Activated naive CD4-positive, alpha-beta T cell treated with anti-CD3 and anti-CD28 coated beads, Interleukin-2, amount 50 U/mL, for 72 hours (primary cell): ENCODE results near the gene YJU2. TPM values are rescaled to one million over a fixed set of nuclear protein-coding genes. Genes with fewer than 3 reads are reported as not detected.
"Not testable (repeated sequence)": the region's sequence is repeated elsewhere in the genome, so short reads cannot be mapped to it uniquely, and the experiment has no call there.

Experiments
- ATAC-seq, 2 donors: fragments of 150-1000 bp; cut with Tn5 transposase; 2 replicates each; pipeline ENCODE4 v1.10.0; 2021; ENCODE audit warnings: mild to moderate bottlenecking in 2 of 2, moderate library complexity in 2 of 2
- DNase-seq, 2 donors: peaks; one replicate each; pipeline ENCODE4 v3.0.0; 2021 to 2022; ENCODE audit warnings: low spot score in 2 of 2
- H3K27ac Mint-ChIP-seq, 2 donors: one replicate each; pipeline ENCODE4 v1.8.0; 2022; ENCODE audit warnings: mild to moderate bottlenecking in 2 of 2, mixed read lengths in 2 of 2
- H3K36me3 Mint-ChIP-seq, 2 donors: one replicate each; pipeline ENCODE4 v1.8.0; 2022; ENCODE audit warnings: mixed read lengths in 2 of 2
- H3K9me3 Mint-ChIP-seq, 2 donors: one replicate each; pipeline ENCODE4 v1.8.0; 2022; ENCODE audit warnings: mixed read lengths in 2 of 2
- total RNA-seq, 2 donors: library from RNA; stranded (reverse); gene quantifications; one replicate each; pipeline ENCODE4 v1.2.3, GENCODE V29; 2022

The YJU2 gene
- total RNA-seq, 2 donors from 2014 or later = 22.7 to 28.0 TPM

- not testable (repeated sequence) for DNase-seq, ATAC-seq, H3K9me3 Mint-ChIP-seq
- peak overlapping the region; percentile 98 to 99 for H3K27ac Mint-ChIP-seq
- peaks cover 25 to 28% of the 10 kb centered on the region in 2 donors for H3K36me3 Mint-ChIP-seq
Observed at GRCh38 chr19:4245938-4246337, 942 bp upstream of the YJU2 start.

GRCh38 chr19:4256563-4256962 is 9.7 kb downstream of the YJU2 start:
- Mint-ChIP-seq H3K27ac (no peak overlapping the region), H3K9me3 (peaks cover 0 to 7% of the 10 kb centered on the region in 2 donors), H3K36me3 (peaks cover 20 to 33% of the 10 kb centered on the region in 2 donors)
- DNase-seq = no peak
- ATAC-seq = peak in 1 of 2 donors; percentile 37

DNA sequence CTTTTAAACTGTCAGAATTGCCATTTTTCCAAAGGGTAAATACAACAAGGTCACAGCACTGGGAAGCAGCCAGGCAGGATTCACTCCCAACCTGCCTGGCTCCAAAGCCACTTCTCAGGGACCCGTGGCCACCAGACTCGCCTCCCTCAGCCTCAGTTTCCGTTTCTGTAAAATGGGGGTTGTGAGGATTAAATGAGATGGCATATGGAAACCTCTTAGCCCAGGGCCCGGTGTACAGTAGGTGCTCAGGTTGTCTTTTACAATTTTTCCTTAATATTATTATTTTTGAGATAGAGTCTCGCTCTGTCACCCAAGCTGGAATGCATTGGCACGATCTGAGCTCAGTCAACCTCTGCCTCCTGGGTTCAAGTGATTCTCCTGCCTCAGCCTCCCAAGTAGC is 10.1 kb downstream of the YJU2 start:
- H3K36me3 Mint-ChIP-seq = peaks cover 20 to 33% of the 10 kb centered on the region in 2 donors
- ATAC-seq (no peak), DNase-seq (no peak)
- peaks cover 0 to 7% of the 10 kb centered on the region in 2 donors for H3K9me3 Mint-ChIP-seq
- H3K27ac Mint-ChIP-seq = no peak overlapping the region

- Mint-ChIP-seq H3K36me3 (peaks cover 20 to 29% of the 10 kb centered on the region in 2 donors), H3K9me3 (peaks cover 0 to 7% of the 10 kb centered on the region in 2 donors), H3K27ac (no peak overlapping the region)
- ATAC-seq = peak in 1 of 2 donors; percentile 39
- DNase-seq = no peak
Observed at GRCh38 chr19:4258181-4258580, 11.3 kb downstream of the YJU2 start.

DNA sequence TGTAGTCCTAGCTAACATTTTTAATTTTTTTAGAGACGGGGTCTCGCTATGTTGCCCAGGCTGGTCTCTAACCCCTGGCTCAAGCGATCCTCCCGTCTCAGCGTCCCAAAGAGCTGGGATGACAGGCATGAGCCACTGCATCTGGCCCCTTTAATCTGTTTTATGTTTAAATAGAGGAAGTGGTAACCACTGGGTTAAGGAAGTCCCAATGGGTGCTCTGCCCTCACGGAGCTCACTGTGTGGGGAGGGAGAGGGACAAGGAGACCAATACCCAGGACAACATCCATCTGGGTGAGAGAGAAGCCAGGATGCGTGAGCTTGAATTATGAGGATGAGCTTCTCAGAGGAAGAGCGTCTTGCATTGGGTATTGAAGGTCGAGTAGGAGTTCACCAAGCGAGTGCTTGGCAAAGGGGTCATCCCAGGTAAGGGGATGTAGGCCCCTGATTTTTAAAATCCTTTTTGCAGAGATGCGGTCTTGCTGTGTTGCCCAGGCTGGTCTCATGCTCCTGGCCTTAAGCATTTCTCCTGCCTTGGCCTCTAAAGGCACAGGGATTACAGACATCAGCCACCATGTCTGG is 13.8 kb downstream of the YJU2 start:
- peak overlapping the region in 1 of 2 donors; percentile 32 for H3K27ac Mint-ChIP-seq
- ATAC-seq (no peak), DNase-seq (no peak)
- H3K9me3 Mint-ChIP-seq = no peaks in the 10 kb centered on the region
- H3K36me3 Mint-ChIP-seq = peaks cover 10 to 13% of the 10 kb centered on the region in 2 donors

DNA sequence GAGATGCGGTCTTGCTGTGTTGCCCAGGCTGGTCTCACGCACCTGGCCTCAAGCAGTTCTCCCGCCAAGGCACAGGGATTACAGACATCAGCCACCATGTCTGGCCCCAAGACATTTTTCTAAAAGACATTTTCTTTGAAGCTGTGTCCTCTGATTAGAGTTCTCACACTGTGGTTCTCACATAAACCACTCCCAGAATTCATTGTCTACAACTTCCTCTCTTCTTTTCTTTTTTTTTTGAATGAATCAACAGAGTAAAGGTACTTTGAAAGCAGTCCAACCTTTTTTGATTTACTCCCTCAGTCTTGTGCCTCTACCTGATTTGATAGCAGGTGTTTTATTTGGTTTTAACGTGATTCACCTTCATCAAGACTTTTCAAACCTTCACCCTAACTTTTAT is 17.9 kb downstream of the YJU2 start:
- Mint-ChIP-seq H3K9me3 (no peaks in the 10 kb centered on the region), H3K27ac (peak overlapping the region; percentile 76 to 91), H3K36me3 (peaks cover 0 to 5% of the 10 kb centered on the region in 2 donors)
- DNase-seq = no peak
- no peak for ATAC-seq

DNA sequence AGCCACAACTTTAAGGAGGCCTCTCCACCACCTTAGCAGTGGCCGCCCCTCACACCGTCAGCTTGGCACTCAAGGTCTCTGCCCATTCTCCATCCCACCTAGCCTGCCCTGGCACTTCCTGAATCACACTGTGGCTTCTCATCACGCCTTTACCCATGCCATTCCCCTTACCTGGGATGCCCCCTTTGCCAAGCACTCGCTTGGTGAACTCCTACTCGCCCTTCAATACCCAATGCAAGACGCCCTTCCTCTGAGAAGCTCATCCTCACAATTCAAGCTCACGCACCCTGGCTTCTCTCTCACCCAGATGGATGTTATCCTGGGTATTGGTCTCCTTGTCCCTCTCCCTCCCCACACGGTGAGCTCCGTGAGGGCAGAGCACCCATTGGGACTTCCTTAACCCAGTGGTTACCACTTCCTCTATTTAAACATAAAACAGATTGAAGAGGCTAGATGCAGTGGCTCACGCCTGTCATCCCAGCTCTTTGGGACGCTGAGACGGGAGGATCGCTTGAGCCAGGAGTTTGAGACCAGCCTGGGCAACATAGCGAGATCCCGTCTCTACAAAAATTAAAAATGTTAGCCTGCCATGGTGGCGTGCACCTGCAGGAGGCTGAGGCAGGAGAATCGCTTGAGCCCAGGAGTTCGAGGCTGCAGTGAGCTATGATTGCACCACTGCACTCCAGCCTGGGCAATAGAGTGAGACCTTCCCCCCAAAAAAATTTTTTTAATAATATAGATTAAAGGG is 19.5 kb downstream of the YJU2 start:
- no peak for ATAC-seq
- Mint-ChIP-seq H3K36me3 (peaks cover 0 to 5% of the 10 kb centered on the region in 2 donors), H3K27ac (peak overlapping the region in 1 of 2 donors; percentile 59), H3K9me3 (no peaks in the 10 kb centered on the region)
- DNase-seq = no peak

DNA sequence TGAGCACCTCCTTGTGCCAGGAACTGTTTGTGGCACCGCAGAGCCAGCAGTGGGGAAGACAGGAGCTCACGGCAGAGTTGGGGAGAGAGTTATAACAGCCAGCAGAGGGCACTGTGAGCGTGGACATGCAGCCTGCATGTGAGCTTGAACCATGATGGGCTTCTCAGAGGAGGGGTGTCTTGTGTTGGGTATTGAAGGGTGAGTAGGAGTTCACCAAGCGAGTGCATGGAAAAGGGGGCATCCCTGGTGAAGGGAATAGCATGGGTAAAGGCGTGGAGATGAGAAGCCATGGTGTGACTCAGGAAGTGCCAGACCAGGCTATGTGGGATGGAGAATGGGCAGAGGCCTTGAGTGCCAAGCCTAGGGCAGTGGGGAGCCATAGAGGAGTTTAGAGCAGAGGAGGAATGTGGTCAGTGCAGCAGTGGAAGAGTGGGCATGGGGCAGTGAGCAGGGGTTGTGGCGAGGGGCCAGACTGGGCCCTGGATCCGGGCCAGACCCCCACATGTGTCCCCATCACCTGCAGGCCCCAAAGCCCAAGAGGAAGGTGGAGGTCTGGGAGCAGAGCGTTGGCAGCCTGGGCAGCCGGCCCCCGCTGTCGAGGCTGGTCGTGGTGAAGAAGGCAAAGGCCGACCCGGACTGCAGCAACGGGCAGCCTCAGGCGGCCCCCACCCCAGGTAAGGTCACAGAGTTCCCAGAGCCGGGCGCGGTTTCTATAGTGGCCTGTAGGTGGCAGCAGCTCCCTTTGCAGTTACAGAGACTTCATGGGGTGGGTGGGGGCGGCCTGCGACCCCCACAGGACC is 20.4 kb downstream of the YJU2 start:
- Mint-ChIP-seq H3K36me3 (peaks cover 0 to 5% of the 10 kb centered on the region in 2 donors), H3K27ac (peak overlapping the region; percentile 1 to 59), H3K9me3 (no peaks in the 10 kb centered on the region)
- DNase-seq = peak in 1 of 2 donors; percentile 78
- peak; percentile 75 to 77 for ATAC-seq

DNA sequence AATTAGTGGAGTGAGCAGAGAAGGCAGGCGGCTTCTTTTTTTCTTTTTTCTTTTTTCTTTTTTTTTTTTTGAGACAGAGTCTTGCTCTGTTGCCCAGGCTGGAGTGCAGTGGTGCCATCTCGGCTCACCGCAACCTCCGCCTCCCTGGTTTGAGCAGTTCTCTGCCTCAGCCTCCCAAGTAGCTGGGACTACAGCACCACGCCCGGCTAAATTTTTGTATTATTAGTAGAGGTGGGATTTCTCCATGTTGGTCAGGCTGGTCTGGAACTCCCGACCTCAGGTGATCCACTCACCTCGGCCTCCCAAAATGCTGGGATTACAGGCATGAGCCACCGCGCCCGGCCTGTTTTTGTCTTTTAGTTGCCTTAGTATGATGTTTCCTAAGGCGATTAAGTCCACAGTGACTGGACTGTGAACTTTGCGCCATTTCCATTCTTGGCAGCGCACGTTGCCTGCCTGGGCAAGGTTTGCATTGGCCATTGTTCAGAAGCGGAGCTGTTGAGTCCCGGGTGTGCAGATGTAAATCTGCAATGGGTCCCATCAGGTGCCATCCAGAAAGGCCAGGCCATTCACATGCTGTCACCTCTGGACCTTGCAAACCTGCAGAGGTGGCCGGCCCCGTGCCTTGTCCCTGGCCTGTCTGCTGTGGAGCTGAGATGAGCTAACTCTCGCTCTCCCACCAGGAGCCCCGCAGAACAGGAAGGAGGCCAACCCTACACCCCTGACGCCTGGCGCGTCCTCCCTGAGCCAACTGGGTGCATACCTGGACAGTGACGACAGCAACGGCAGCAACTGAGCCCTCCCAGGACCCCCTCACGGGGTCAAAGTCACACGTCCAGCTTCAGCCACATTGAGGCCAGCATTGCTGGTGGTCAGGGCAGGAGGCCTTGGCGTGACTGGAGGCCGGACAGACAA is 21.3 kb downstream of the YJU2 start:
- Mint-ChIP-seq H3K9me3 (no peaks in the 10 kb centered on the region), H3K36me3 (peaks cover 0 to 5% of the 10 kb centered on the region in 2 donors), H3K27ac (no peak overlapping the region)
- ATAC-seq (no peak), DNase-seq (no peak)

DNA sequence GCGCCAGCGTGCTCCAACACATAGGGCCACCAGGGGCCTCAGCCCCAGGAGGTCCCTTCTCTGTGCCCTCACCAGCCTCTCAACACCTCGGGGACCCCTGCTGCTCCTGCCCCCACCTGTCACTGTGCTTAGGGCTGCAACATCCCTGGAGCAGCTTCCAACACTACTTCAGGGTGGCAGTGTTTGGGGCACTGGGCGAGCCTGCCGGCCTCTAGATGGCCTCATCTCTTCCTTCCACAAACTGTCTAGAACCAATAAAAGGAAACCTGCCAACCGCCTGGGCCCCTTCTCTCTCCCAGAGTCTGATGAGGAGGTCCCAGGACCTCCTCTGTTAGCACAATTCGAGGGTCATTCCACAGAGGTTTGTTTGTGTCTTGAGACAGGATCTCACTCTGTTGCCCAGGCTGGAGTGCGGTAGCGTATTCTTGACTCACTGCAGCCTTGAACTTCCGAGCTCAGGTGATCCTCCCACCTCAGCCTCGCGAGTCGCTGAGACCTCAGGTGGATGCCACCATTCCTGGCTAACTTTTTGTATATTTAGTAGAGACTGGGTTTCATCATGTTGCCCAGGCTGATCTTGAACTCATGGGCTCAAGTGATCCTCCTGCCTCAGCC is 22.0 kb downstream of the YJU2 start:
- Mint-ChIP-seq H3K36me3 (peaks cover 0 to 5% of the 10 kb centered on the region in 2 donors), H3K9me3 (no peaks in the 10 kb centered on the region), H3K27ac (peak overlapping the region in 1 of 2 donors; percentile 60)
- DNase-seq = no peak
- no peak for ATAC-seq

DNA sequence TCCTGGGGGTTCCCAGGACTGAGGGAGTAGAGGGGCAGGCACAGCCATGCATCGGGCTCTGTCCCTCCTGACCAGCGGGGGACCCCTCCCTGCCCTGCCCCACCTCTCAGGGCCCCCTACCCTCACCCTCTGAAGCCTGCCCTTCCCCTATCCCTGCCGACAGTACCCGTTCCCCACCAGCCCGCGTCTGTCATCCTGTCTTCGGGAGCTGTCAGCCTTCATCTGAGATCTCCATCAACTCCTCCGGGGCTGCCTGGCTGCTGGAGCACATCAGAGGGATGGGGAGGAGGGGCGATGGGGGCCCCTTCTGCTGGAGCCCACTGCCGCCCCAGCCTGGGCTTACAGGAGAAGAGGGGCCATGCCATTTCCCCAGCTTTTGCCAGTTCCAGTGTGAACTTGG is 26.0 kb downstream of the YJU2 start:
- H3K9me3 Mint-ChIP-seq = no peaks in the 10 kb centered on the region
- DNase-seq = no peak
- no peak overlapping the region for H3K27ac Mint-ChIP-seq
- peaks cover 0 to 5% of the 10 kb centered on the region in 2 donors for H3K36me3 Mint-ChIP-seq
- ATAC-seq = no peak

- H3K27ac Mint-ChIP-seq = not testable (repeated sequence)
Observed at GRCh38 chr19:4274321-4274686, 27.4 kb downstream of the YJU2 start.

GRCh38 chr19:4277191-4277696 is 30.4 kb downstream of the YJU2 start:
- ATAC-seq (no peak), DNase-seq (no peak)
- Mint-ChIP-seq H3K27ac (no peak overlapping the region), H3K9me3 (no peaks in the 10 kb centered on the region), H3K36me3 (peaks cover 0 to 4% of the 10 kb centered on the region in 2 donors)

More at GRCh38 chr19:4274321-4274686, 27.4 kb downstream of the YJU2 start:
- not testable (repeated sequence) for H3K9me3 Mint-ChIP-seq, DNase-seq, H3K36me3 Mint-ChIP-seq, ATAC-seq

DNA sequence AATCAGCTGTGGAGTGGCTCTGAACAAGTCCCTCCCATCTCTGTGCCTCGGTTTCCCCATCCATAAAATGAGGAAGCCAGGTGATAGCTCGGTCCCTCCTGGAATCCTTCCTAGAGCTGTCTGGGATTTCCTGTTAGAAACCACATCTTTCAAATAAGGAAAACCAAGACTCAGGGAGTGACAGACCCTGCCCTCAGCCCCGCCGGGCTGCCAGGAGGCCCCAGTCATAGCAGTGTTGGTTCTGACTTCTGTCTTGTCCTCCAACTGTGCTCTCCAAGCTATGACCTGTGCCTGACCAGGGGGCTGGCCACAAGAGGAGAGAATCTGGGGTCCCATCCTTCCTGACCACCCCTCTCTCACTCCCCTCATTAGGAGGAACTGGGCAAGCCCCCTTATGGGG is 31.1 kb downstream of the YJU2 start:
- no peak overlapping the region for H3K27ac Mint-ChIP-seq
- no peaks in the 10 kb centered on the region for H3K9me3 Mint-ChIP-seq

DNA sequence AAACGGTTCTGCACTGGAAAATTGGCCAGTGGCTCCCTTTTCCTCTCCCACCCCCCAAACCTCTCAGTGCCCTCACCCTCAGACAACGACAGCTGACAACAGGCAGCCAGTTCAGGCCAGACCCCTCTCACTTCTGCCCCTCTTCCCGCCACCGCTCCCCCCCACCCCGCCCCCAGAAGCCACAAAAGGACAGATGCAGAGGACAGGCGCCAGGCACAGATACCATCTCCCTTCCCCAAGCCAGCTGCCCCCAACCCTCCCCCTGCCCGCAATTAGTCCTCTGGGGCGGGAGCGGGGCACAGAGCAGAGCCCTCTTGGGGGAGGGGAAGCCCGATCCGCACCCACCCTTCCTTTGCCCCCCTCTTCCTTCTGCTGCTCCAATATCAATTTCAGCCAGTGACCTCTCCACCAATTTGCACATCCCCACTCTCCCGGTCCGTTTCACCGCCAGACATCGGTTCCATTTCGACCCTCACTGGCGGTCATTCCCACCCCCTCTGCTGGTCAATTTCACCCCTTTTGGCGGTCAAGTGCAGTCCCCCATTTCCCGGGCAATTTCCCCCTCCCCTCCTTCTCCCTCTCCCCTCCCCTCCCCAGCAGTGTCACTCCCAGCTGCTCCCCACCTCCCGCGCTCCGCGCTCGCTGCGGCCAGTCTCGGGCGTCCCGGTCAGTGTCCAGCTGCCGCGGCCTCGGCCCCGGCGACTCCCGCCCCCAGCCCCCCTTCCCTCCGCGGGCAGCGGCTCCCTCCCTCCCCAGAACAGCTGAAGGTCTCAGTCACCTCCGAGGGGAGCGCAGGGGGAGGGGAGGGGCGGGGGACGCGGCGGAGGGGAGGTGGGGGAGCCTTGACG is 31.8 kb downstream of the YJU2 start, which contains the start of gene SHD:
TSS of gene SHD (plus strand) at position 848 of the 848 bp plus-strand sequence. CDS start 798 bp downstream, outside the sequence.
- H3K9me3 Mint-ChIP-seq = no peaks in the 10 kb centered on the region
- no peak for ATAC-seq

More for the DNA sequence above, 31.1 kb downstream of the YJU2 start:
- ATAC-seq (no peak), DNase-seq (no peak)
- peaks cover 0 to 4% of the 10 kb centered on the region in 2 donors for H3K36me3 Mint-ChIP-seq

More for the DNA sequence above, 31.8 kb downstream of the YJU2 start, which contains the start of gene SHD:
- Mint-ChIP-seq H3K36me3 (peaks cover 0 to 4% of the 10 kb centered on the region in 2 donors), H3K27ac (no peak within 1 kb of the TSS)
- DNase-seq = no peak
